ENCODE data around the gene LGALS1. TPM values are rescaled to one million over a fixed set of nuclear protein-coding genes. Genes with fewer than 3 reads are reported as not detected.

The LGALS1 gene
- total RNA-seq, 1 experiment from 2014 or later, result 3.2 TPM

DNA sequence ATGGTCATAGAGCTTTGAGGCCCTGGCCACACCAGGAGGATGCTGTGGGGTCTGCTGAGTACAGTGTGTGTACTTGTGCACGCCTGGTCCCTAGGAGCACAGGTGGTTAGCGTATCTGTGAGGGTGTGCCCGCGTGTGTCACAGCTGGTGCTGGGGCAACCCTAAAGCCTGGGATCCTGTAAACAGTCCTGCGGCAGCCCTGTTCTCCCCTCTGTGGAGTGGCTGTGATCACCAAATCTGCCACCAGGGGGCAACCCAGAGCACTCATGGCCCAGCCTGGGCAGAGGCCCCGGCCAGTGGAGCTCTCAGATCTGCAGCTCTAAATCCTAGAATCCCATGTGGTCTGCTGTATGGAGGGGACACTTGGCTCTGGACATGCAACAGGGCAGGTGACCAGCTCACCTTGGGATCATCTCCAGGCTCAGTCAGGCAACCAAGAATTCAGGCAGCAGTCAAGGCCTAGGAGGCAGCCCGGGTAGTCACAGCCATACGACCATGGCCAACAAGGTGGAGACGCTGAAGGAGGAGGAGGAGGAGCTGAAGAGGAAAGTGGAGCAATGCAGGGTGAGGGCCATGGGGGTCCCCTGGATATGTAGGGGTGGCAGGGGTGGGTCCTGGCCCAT, 32.1 kb upstream of the LGALS1 start:
- Histone ChIP-seq H3K4me1 (peaks cover 21% of the 10 kb centered on the region), H3K36me3 (ENCODE audit: control insufficient read depth, insufficient read depth, low read length) (no peaks in the 10 kb centered on the region; the same call in none of the 2 replicates), H3K9me3 (no peaks in the 10 kb centered on the region), H3K27me3 (replicated peaks; ENCODE audit: control insufficient read depth, insufficient read depth, low read length) (no peaks in the 10 kb centered on the region), H3K4me3 (ENCODE audit: low read depth, low read length) (no peak overlapping the region)
- H3K36me3 Mint-ChIP-seq (ENCODE audit: insufficient read depth, unreplicated experiment), result peaks cover 17% of the 10 kb centered on the region
- TF ChIP-seq, protein P1, sequence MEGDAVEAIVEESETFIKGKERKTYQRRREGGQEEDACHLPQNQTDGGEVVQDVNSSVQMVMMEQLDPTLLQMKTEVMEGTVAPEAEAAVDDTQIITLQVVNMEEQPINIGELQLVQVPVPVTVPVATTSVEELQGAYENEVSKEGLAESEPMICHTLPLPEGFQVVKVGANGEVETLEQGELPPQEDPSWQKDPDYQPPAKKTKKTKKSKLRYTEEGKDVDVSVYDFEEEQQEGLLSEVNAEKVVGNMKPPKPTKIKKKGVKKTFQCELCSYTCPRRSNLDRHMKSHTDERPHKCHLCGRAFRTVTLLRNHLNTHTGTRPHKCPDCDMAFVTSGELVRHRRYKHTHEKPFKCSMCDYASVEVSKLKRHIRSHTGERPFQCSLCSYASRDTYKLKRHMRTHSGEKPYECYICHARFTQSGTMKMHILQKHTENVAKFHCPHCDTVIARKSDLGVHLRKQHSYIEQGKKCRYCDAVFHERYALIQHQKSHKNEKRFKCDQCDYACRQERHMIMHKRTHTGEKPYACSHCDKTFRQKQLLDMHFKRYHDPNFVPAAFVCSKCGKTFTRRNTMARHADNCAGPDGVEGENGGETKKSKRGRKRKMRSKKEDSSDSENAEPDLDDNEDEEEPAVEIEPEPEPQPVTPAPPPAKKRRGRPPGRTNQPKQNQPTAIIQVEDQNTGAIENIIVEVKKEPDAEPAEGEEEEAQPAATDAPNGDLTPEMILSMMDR (IDR thresholded peaks at IDR 0.05; ENCODE audit: insufficient read depth in 1 of 2, low read depth in 1 of 2, low read length in 1 of 2, severe bottlenecking in 1 of 2, unreplicated experiment in 1 of 2), result peak; percentile 83 to 85
- H3K4me1 Mint-ChIP-seq (ENCODE audit: low read depth, unreplicated experiment), result peaks cover 13% of the 10 kb centered on the region
- POLR2A ChIA-PET, result interaction anchor here (0.6 to 1.3 kb wide), 4 partner anchors 15 to 262 kb away, joined by 3 to 7 read pairs (median 5); partner anchors contain the start of gene PDXP
- BruUV-seq (replicated peaks), result no TSS peak
- intact Hi-C loops (cut with micrococcal nuclease; ENCODE audit: unreplicated experiment), result loop anchor here (1.0 to 5.0 kb wide), 5 partner anchors 15 to 148 kb away; partner anchors contain the start of gene PDXP
- peak; percentile 69 to 90 for DNase-seq
- no peaks in the 10 kb centered on the region for H3K27me3 Mint-ChIP-seq (ENCODE audit: insufficient read depth, unreplicated experiment)
- H3K4me3 Mint-ChIP-seq (ENCODE audit: unreplicated experiment), result no peak overlapping the region
- no peak overlapping the region for H3K27ac Mint-ChIP-seq (ENCODE audit: unreplicated experiment)
- no peaks in the 10 kb centered on the region for H3K9me3 Mint-ChIP-seq (ENCODE audit: unreplicated experiment)
- CTCF ChIA-PET, result interaction anchor here (0.5 to 4.0 kb wide), 28 partner anchors 9 to 160 kb away, joined by 3 to 66 read pairs (median 6); partner anchors contain the start of genes GGA1, NOL12, PDXP and TRIOBP

DNA sequence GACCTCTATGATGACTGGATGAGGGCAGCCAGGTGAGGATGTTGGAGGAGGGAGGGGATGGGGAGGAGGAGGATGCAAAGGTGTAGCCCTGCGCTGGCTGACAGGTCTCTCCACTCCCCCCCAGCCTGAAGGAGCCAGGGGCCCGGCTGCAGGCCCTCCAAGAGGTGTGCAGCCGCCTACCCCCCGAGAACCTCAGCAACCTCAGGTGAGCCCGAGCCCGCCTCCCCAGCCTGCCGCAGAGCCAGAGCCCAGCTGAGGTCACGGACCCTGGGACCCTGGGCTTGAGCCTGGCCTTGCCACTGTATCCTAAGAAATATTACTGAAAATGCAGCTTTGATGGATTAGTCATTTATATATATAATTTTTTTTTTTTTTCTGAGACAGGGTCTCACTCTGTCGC, 28.1 kb upstream of the LGALS1 start:
- no TSS peak for BruUV-seq (replicated peaks)

DNA sequence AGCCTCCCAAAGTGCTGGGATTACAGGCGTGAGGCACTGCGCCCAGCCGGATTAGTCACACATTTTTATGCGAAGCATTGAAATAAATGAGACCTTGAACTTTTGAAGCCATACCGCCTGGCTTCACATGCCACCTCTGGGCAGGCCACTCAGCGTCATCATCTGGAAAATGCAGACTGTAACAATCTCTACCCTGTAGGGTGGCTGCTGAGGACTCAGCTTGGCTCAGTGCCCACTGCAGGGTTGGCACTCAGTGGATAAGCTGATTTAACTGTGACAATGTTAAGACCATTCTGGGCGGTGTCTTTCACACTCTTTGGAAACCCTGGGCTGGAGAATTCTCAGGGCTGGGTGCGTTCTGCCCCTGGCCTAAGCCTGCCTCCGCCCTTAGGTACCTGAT, 27.5 kb upstream of the LGALS1 start:
- POLR2A ChIA-PET, result no interaction called here
- H3K27me3 ChIP-seq (replicated peaks; ENCODE audit: control insufficient read depth, insufficient read depth, low read length), result no peaks in the 10 kb centered on the region
- Mint-ChIP-seq H3K4me3 (ENCODE audit: unreplicated experiment) (no peak overlapping the region), H3K9me3 (ENCODE audit: unreplicated experiment) (no peaks in the 10 kb centered on the region), H3K36me3 (ENCODE audit: insufficient read depth, unreplicated experiment) (peaks cover 37% of the 10 kb centered on the region), H3K27ac (ENCODE audit: unreplicated experiment) (no peak overlapping the region), H3K4me1 (ENCODE audit: low read depth, unreplicated experiment) (peaks cover 6% of the 10 kb centered on the region), H3K27me3 (ENCODE audit: insufficient read depth, unreplicated experiment) (no peaks in the 10 kb centered on the region)
- CTCF ChIA-PET, result no interaction called here
- BruUV-seq (replicated peaks), result no TSS peak
- intact Hi-C loops (cut with micrococcal nuclease; ENCODE audit: unreplicated experiment), result no loop called here
- DNase-seq, result no peak
- no peak overlapping the region for H3K4me3 ChIP-seq (ENCODE audit: low read depth, low read length)
- no peaks in the 10 kb centered on the region; the same call in none of the 2 replicates for H3K36me3 ChIP-seq (ENCODE audit: control insufficient read depth, insufficient read depth, low read length)
- no peaks in the 10 kb centered on the region for H3K9me3 ChIP-seq
- no peaks in the 10 kb centered on the region for H3K4me1 ChIP-seq
- TF ChIP-seq, protein P1 (IDR thresholded peaks at IDR 0.05; ENCODE audit: insufficient read depth in 1 of 2, low read depth in 1 of 2, low read length in 1 of 2, severe bottlenecking in 1 of 2, unreplicated experiment in 1 of 2), result no peak

More for the DNA sequence above, 28.1 kb upstream of the LGALS1 start:
- no peaks in the 10 kb centered on the region for H3K27me3 Mint-ChIP-seq (ENCODE audit: insufficient read depth, unreplicated experiment)
- H3K4me1 ChIP-seq, result no peaks in the 10 kb centered on the region
- no peaks in the 10 kb centered on the region for H3K27me3 ChIP-seq (replicated peaks; ENCODE audit: control insufficient read depth, insufficient read depth, low read length)
- H3K36me3 ChIP-seq (ENCODE audit: control insufficient read depth, insufficient read depth, low read length), result no peaks in the 10 kb centered on the region; the same call in none of the 2 replicates
- H3K9me3 Mint-ChIP-seq (ENCODE audit: unreplicated experiment), result no peaks in the 10 kb centered on the region
- H3K4me3 ChIP-seq (ENCODE audit: low read depth, low read length), result no peak overlapping the region
- H3K4me1 Mint-ChIP-seq (ENCODE audit: low read depth, unreplicated experiment), result peaks cover 6% of the 10 kb centered on the region
- intact Hi-C loops (cut with micrococcal nuclease; ENCODE audit: unreplicated experiment), result no loop called here
- POLR2A ChIA-PET, result no interaction called here
- no peak overlapping the region for H3K4me3 Mint-ChIP-seq (ENCODE audit: unreplicated experiment)
- DNase-seq, result no peak
- CTCF ChIA-PET, result no interaction called here
- H3K27ac Mint-ChIP-seq (ENCODE audit: unreplicated experiment), result no peak overlapping the region
- TF ChIP-seq, protein P1 (IDR thresholded peaks at IDR 0.05; ENCODE audit: insufficient read depth in 1 of 2, low read depth in 1 of 2, low read length in 1 of 2, severe bottlenecking in 1 of 2, unreplicated experiment in 1 of 2), result no peak
- H3K9me3 ChIP-seq, result no peaks in the 10 kb centered on the region
- H3K36me3 Mint-ChIP-seq (ENCODE audit: insufficient read depth, unreplicated experiment), result peaks cover 33% of the 10 kb centered on the region

Measured in Caco-2 (cell line).